Activated CD4-positive, alpha-beta T cell treated with anti-CD3 and anti-CD28 coated beads, Interleukin-2, amount 50 U/mL, for 16 hours (primary cell): Measurements from ENCODE around the gene KLHL40.
"Not testable (repeated sequence)": the region's sequence is repeated elsewhere in the genome, so short reads cannot be mapped to it uniquely, and the experiment has no call there.

Source experiments
- DNase-seq: peaks from one replicate; pipeline ENCODE4 v3.0.0-alpha.2; 2020

Gene KLHL40

GRCh38 chr3:42705962-42706585 lies 20.7 kb downstream of the KLHL40 start:
- DNase-seq: no peak

GRCh38 chr3:42706721-42707619 lies 21.6 kb downstream of the KLHL40 start:
- no peak for DNase-seq

- no peak for DNase-seq
These were observed 22.5 kb downstream of the KLHL40 start for GRCh38 chr3:42707620-42708355.

- DNase-seq: no peak
These were observed 23.3 kb downstream of the KLHL40 start for GRCh38 chr3:42708611-42709151.

- DNase-seq: no peak
These were observed 24.3 kb downstream of the KLHL40 start for GRCh38 chr3:42709621-42710020.

- DNase-seq: no peak
These were observed 25.1 kb downstream of the KLHL40 start for GRCh38 chr3:42710323-42711021.

GRCh38 chr3:42711491-42712343 lies 26.4 kb downstream of the KLHL40 start:
- DNase-seq: no peak

GRCh38 chr3:42712344-42712648 lies 27.0 kb downstream of the KLHL40 start:
- DNase-seq: no peak

GRCh38 chr3:42712688-42713372 lies 27.5 kb downstream of the KLHL40 start:
- DNase-seq: no peak

GRCh38 chr3:42713747-42714146 lies 28.4 kb downstream of the KLHL40 start:
- no peak for DNase-seq

GRCh38 chr3:42714171-42714852 lies 29.0 kb downstream of the KLHL40 start:
- DNase-seq: no peak

GRCh38 chr3:42717306-42717705 lies 32.0 kb downstream of the KLHL40 start:
- no peak for DNase-seq

- DNase-seq: no peak
These were observed 33.0 kb downstream of the KLHL40 start for GRCh38 chr3:42718338-42718737.

- no peak for DNase-seq
These were observed 33.7 kb downstream of the KLHL40 start for GRCh38 chr3:42719002-42719401.

GRCh38 chr3:42720126-42720525 lies 34.8 kb downstream of the KLHL40 start:
- no peak for DNase-seq

GRCh38 chr3:42721690-42722089 lies 36.4 kb downstream of the KLHL40 start:
- DNase-seq: no peak

- DNase-seq: not testable (repeated sequence)
These were observed 37.1 kb downstream of the KLHL40 start for GRCh38 chr3:42722442-42722841.

- no peak for DNase-seq
These were observed 37.9 kb downstream of the KLHL40 start for GRCh38 chr3:42723219-42723618.

GRCh38 chr3:42725454-42725853 lies 40.1 kb downstream of the KLHL40 start:
- no peak for DNase-seq

GRCh38 chr3:42728056-42728455 lies 42.7 kb downstream of the KLHL40 start:
- no peak for DNase-seq
